Stomach (tissue), 4 donors: Measurements from ENCODE around the gene PMF1.

Source experiments
- POLR2A ChIP-seq, 4 donors: fragments of 450-650 bp; IDR thresholded peaks; one replicate each; pipeline ENCODE4 v1.6.1; 2016; ENCODE audit warnings: antibody characterized with exemption in 4 of 4, control low read depth in 2 of 4, mild to moderate bottlenecking in 1 of 4, moderate library complexity in 1 of 4
- TF ChIP-seq, protein P1 (sequence below), 7 experiments: fragments of 450-650 bp in 4 of 7; fragments of 200-600 bp in 3 of 7; sonication (generic) in 3 of 7; IDR thresholded peaks; one replicate each; pipeline ENCODE4 v1.5.1; 2016 to 2019; ENCODE audit warnings: antibody characterized with exemption in 7 of 7, control low read depth in 2 of 7, mild to moderate bottlenecking in 1 of 7

- no peak for TF ChIP-seq POLR2A (IDR thresholded peaks at IDR 0.05)
- TF ChIP-seq, protein P1, sequence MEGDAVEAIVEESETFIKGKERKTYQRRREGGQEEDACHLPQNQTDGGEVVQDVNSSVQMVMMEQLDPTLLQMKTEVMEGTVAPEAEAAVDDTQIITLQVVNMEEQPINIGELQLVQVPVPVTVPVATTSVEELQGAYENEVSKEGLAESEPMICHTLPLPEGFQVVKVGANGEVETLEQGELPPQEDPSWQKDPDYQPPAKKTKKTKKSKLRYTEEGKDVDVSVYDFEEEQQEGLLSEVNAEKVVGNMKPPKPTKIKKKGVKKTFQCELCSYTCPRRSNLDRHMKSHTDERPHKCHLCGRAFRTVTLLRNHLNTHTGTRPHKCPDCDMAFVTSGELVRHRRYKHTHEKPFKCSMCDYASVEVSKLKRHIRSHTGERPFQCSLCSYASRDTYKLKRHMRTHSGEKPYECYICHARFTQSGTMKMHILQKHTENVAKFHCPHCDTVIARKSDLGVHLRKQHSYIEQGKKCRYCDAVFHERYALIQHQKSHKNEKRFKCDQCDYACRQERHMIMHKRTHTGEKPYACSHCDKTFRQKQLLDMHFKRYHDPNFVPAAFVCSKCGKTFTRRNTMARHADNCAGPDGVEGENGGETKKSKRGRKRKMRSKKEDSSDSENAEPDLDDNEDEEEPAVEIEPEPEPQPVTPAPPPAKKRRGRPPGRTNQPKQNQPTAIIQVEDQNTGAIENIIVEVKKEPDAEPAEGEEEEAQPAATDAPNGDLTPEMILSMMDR (IDR thresholded peaks at IDR 0.05), result no peak
These were observed 21.4 kb upstream of the PMF1 start for GRCh38 chr1:156191292-156191964.
